AG08395 (cell line): ENCODE results near the gene SLC35B1.

Experiments used
- DNase-seq: peaks from one replicate; pipeline ENCODE4 v3.0.0; 2012; ENCODE audit warnings: mixed read lengths, low spot score

The SLC35B1 gene

DNA sequence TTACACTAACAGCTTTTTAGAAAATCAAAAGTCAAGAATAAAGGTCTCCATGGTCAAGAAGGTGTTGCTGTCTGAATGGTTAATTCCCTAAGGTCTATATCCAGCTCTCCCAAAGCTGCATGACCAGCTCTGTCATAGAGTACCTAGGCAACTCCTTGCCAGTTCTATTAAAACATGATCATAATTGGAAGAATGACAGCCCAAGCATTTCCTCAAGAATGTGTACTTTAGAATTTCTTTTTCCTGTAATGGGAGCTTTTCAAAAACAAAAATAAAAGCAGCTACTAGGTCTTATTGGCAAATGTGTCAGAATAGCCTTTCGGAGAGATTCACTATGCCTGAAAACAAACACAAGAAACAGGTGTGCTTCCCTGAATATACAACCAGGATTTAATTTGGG, 37.8 kb downstream of the SLC35B1 start:
- DNase-seq = no peak

DNA sequence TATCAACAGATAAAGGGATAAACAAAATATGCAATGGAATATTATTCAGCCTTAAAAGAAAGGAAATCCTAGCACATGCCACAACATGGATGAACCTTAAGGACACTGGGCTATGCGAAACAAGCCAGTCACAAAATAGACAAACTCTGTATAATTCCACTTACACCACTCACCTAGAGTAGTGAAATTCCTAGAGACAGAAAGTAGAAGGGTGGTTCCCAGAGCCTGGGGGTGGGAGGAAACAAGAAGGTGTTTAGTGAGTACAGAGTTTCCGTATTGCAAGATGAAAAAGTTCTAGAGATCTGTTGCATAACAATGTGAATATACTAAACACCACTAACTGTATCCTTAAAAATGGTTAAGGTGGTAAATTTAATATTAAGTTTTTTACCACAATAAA, 39.9 kb downstream of the SLC35B1 start:
- DNase-seq = no peak

DNA sequence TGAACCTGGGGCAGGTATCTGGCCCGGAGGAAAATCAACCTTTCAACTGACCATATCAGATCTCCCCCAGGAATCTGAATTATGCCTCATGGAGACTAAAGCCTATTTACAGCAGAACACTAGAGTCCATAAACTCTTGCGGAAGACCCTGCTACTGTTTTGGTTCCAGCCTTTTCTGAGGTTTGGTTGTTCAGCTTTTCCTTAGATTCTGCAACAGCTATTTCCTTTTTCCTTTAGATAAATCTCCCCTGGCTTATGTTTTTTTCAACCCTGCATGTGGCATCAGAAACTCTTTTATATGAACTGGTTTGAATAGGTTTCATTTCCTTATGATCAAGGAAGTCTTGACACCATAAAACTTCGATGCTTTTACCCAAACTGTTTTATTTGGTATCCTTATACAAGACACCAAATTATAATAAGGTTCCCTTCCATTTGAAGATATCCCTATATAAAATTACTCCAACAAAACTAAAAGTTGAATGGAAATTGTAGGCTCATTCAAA, 43.0 kb downstream of the SLC35B1 start:
- no peak for DNase-seq

DNA sequence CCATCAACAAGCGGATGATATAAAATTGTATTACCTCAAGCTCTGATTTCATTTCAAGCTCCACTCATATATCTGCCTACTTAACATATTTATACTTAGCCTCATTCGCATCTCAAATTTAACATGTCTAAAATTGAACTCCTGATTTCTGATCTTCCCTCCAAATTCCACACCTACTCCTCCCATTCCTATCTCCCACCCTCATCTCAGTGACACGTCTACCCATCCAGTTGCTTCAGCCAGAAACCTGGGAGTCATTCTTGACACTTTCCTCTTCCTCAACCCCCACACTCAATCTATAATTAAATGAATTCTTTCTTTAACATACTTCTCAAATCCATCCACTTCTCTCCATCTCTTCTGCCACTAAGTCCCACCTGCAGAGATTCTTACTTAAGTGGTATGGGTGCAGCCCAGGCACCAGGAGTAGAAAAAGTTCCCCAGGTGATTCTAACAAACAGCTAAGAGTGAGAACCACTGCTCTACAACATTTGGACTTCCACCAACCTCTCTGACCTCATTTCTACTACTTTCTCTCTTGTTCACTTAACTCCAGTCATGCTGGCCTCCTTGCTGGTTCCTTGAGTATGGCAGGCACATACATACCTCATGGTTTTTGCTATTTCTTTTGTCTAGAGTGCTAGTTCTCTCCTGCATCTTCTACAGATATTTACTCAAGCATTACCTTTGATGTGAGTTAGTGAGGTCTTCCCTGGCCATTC, 47.9 kb downstream of the SLC35B1 start:
- no peak for DNase-seq

DNA sequence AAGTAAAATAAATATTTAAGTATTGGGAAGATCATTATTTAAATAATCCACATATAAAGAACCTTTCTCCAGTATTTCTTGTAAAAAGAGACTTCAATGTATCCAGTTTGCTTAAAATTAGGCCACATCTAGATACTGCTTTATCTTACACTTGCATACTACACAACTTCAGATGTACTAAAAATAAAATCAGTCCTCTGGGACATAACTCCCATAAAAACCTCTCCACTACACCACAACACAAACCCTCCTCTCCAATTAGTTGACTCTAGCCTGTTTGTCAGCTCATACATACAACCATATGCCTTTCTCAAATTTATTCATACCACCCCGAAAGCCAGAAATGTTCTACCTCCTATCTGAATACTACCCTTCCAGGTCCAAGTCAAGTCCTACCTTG, 51.5 kb downstream of the SLC35B1 start:
- no peak for DNase-seq
